Measurements from ENCODE around the gene ZNF667.
A peak's percentile ranks its signal among the peaks of the same experiment; 100 is the strongest.

Gene ZNF667

GRCh38 chr19:56476651-56477428, at the start of gene ZNF667:
Gene ZNF667 (minus strand): TSS chr19:56477345. CDS start chr19:56462370, 14,975 bp downstream.
- peak; percentile 26 to 30 for DNase-seq (ENCODE audit: low read depth in 2 of 2)

- no peak for DNase-seq (ENCODE audit: low read depth in 2 of 2)
Measured at GRCh38 chr19:56525214-56525860, 48.2 kb upstream of the ZNF667 start.

- DNase-seq (ENCODE audit: low read depth in 2 of 2): no peak
Measured at GRCh38 chr19:56508290-56508778, 31.2 kb upstream of the ZNF667 start.

- DNase-seq (ENCODE audit: low read depth in 2 of 2): peak; percentile 75 to 76
Measured at GRCh38 chr19:56507446-56508289, 30.5 kb upstream of the ZNF667 start, which contains the start of gene ZNF471. Gene ZNF471 (plus strand): TSS chr19:56507855. CDS start chr19:56511572, 3,717 bp downstream.

- no peak for DNase-seq (ENCODE audit: low read depth in 2 of 2)
Measured at GRCh38 chr19:56504581-56504980, 27.4 kb upstream of the ZNF667 start.

- no peak for DNase-seq (ENCODE audit: low read depth in 2 of 2)
Measured at GRCh38 chr19:56491399-56491798, 14.3 kb upstream of the ZNF667 start.

GRCh38 chr19:56477429-56478338, 539 bp upstream of the ZNF667 start:
- DNase-seq (ENCODE audit: low read depth in 2 of 2): peak; percentile 46 to 52

- no peak for DNase-seq (ENCODE audit: low read depth in 2 of 2)
Measured at GRCh38 chr19:56476093-56476492, 1.1 kb downstream of the ZNF667 start.

GRCh38 chr19:56474308-56474707, 2.8 kb downstream of the ZNF667 start:
- no peak for DNase-seq (ENCODE audit: low read depth in 2 of 2)

- DNase-seq (ENCODE audit: low read depth in 2 of 2): no peak
Measured at GRCh38 chr19:56441206-56441792, 35.8 kb downstream of the ZNF667 start.

GRCh38 chr19:56423985-56424353, 53.2 kb downstream of the ZNF667 start:
- no peak for DNase-seq (ENCODE audit: low read depth in 2 of 2)

GRCh38 chr19:56423276-56423984, 53.7 kb downstream of the ZNF667 start:
- no peak for DNase-seq (ENCODE audit: low read depth in 2 of 2)

- no peak for DNase-seq (ENCODE audit: low read depth in 2 of 2)
Measured at GRCh38 chr19:56405062-56405461, 72.1 kb downstream of the ZNF667 start.

- no peak for DNase-seq (ENCODE audit: low read depth in 2 of 2)
Measured at GRCh38 chr19:56404705-56405056, 72.5 kb downstream of the ZNF667 start.

GRCh38 chr19:56403764-56404704, 73.1 kb downstream of the ZNF667 start, which contains the start of gene ZNF583:
Gene ZNF583 (plus strand): TSS chr19:56404332. CDS start chr19:56407115, 2,783 bp downstream.
- DNase-seq (ENCODE audit: low read depth in 2 of 2): peak; percentile 82 to 86

GRCh38 chr19:56403261-56403660, 73.9 kb downstream of the ZNF667 start:
- no peak for DNase-seq (ENCODE audit: low read depth in 2 of 2)

- no peak for DNase-seq (ENCODE audit: low read depth in 2 of 2)
Measured at GRCh38 chr19:56400485-56400884, 76.7 kb downstream of the ZNF667 start.

GRCh38 chr19:56398809-56399208, 78.3 kb downstream of the ZNF667 start:
- DNase-seq (ENCODE audit: low read depth in 2 of 2): no peak

Measured in stimulated activated CD8-positive, alpha-beta memory T cell treated with anti-CD3 and anti-CD28 coated beads, Interleukin-15, amount 100 ng/mL, for 4 hours (primary cell).